ENCODE measurements around the gene ZKSCAN8. TPM values are rescaled to one million over a fixed set of nuclear protein-coding genes. Genes with fewer than 3 reads are reported as not detected.

Gene ZKSCAN8
- total RNA-seq, 1 donor from 2014 or later: 25.1 TPM

GRCh38 chr6:28188111-28188979 is 46.7 kb downstream of the ZKSCAN8 start:
- H3K79me2 ChIP-seq (ENCODE audit: insufficient read depth, low read length): no peaks in the 10 kb centered on the region
- no peak for DNase-seq (ENCODE audit: low read depth)
- H3K27ac Mint-ChIP-seq (ENCODE audit: unreplicated experiment): no peak overlapping the region
- peaks cover 44% of the 10 kb centered on the region for H3K9me3 Mint-ChIP-seq (ENCODE audit: unreplicated experiment)
- no peak overlapping the region for H3K4me3 Mint-ChIP-seq (ENCODE audit: unreplicated experiment)
- no peak overlapping the region for H3K4me3 ChIP-seq (ENCODE audit: insufficient read depth, low read depth, low read length)
- no peaks in the 10 kb centered on the region for H4K20me1 ChIP-seq (ENCODE audit: insufficient read depth, low read length)
- no peaks in the 10 kb centered on the region for H3K4me1 Mint-ChIP-seq (ENCODE audit: low read depth, unreplicated experiment)
- H3K36me3 ChIP-seq (ENCODE audit: insufficient read depth, low read length): no peaks in the 10 kb centered on the region
- TF ChIP-seq, protein P1, sequence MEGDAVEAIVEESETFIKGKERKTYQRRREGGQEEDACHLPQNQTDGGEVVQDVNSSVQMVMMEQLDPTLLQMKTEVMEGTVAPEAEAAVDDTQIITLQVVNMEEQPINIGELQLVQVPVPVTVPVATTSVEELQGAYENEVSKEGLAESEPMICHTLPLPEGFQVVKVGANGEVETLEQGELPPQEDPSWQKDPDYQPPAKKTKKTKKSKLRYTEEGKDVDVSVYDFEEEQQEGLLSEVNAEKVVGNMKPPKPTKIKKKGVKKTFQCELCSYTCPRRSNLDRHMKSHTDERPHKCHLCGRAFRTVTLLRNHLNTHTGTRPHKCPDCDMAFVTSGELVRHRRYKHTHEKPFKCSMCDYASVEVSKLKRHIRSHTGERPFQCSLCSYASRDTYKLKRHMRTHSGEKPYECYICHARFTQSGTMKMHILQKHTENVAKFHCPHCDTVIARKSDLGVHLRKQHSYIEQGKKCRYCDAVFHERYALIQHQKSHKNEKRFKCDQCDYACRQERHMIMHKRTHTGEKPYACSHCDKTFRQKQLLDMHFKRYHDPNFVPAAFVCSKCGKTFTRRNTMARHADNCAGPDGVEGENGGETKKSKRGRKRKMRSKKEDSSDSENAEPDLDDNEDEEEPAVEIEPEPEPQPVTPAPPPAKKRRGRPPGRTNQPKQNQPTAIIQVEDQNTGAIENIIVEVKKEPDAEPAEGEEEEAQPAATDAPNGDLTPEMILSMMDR (IDR thresholded peaks at IDR 0.05; ENCODE audit: insufficient read depth, low read depth, low read length): no peak
- TF ChIP-seq EZH2 (IDR thresholded peaks at IDR 0.05; ENCODE audit: insufficient read depth, low read length): no peak
- H3K4me2 ChIP-seq (ENCODE audit: low read length): no peak overlapping the region
- H3K27me3 Mint-ChIP-seq (ENCODE audit: low read depth, unreplicated experiment): no peaks in the 10 kb centered on the region
- no peak overlapping the region for H3K27ac ChIP-seq (ENCODE audit: low read depth, low read length)
- FAIRE-seq: no peak
- no peak overlapping the region for H3K9ac ChIP-seq (ENCODE audit: low read length)
- H3K27me3 ChIP-seq (ENCODE audit: insufficient read depth, low read length): no peaks in the 10 kb centered on the region
- H2AFZ ChIP-seq (ENCODE audit: low read depth, low read length): no peak overlapping the region
- H3K4me1 ChIP-seq (ENCODE audit: insufficient read depth, low read length): no peaks in the 10 kb centered on the region
- H3K9me3 ChIP-seq (ENCODE audit: insufficient read depth, low read depth, low read length): peaks cover 21% of the 10 kb centered on the region
- H3K36me3 Mint-ChIP-seq (ENCODE audit: low read depth, unreplicated experiment): peaks cover 4% of the 10 kb centered on the region

- H3K79me2 ChIP-seq (ENCODE audit: insufficient read depth, low read length): no peaks in the 10 kb centered on the region
- no peak overlapping the region for H3K4me3 ChIP-seq (ENCODE audit: insufficient read depth, low read depth, low read length)
- H2AFZ ChIP-seq (ENCODE audit: low read depth, low read length): no peak overlapping the region
- Mint-ChIP-seq H3K4me1 (ENCODE audit: low read depth, unreplicated experiment) (no peaks in the 10 kb centered on the region), H3K27me3 (ENCODE audit: low read depth, unreplicated experiment) (peaks cover 39% of the 10 kb centered on the region), H3K36me3 (ENCODE audit: low read depth, unreplicated experiment) (no peaks in the 10 kb centered on the region), H3K4me3 (ENCODE audit: unreplicated experiment) (no peak overlapping the region), H3K9me3 (ENCODE audit: unreplicated experiment) (peaks cover 26% of the 10 kb centered on the region), H3K27ac (ENCODE audit: unreplicated experiment) (no peak overlapping the region)
- H3K9me3 ChIP-seq (ENCODE audit: insufficient read depth, low read depth, low read length): peaks cover 2% of the 10 kb centered on the region
- H3K27me3 ChIP-seq (ENCODE audit: insufficient read depth, low read length): peaks cover 5% of the 10 kb centered on the region
- H3K27ac ChIP-seq (ENCODE audit: low read depth, low read length): no peak overlapping the region
- no peaks in the 10 kb centered on the region for H4K20me1 ChIP-seq (ENCODE audit: insufficient read depth, low read length)
- H3K4me2 ChIP-seq (ENCODE audit: low read length): no peak overlapping the region
- H3K9ac ChIP-seq (ENCODE audit: low read length): no peak overlapping the region
- no peak for TF ChIP-seq EZH2 (IDR thresholded peaks at IDR 0.05; ENCODE audit: insufficient read depth, low read length)
- TF ChIP-seq, protein P1 (IDR thresholded peaks at IDR 0.05; ENCODE audit: insufficient read depth, low read depth, low read length): no peak
- no peaks in the 10 kb centered on the region for H3K4me1 ChIP-seq (ENCODE audit: insufficient read depth, low read length)
- FAIRE-seq (no peak), DNase-seq (ENCODE audit: low read depth) (no peak)
- no peaks in the 10 kb centered on the region for H3K36me3 ChIP-seq (ENCODE audit: insufficient read depth, low read length)
Observed at GRCh38 chr6:28200020-28200419, 58.3 kb downstream of the ZKSCAN8 start.

DNA sequence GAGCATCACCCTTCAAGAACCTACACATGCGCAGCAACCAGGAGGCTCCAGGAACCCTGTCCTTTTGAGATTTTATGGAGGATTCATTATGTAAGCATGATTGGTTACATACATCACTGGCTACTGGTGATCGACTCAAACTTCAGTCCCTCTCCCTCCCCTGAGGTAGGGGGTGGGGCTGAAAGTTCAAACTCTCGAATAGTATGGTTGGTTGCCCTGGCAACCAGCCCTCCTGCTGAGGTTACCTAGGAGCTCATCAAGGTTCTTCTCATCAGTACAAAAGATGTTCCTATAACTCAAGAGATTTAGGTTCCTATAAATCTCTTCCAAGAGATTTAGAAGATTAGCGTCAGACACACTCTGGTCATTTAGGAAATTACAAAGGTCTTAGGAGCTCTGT is 61.5 kb downstream of the ZKSCAN8 start:
- no peaks in the 10 kb centered on the region for H4K20me1 ChIP-seq (ENCODE audit: insufficient read depth, low read length)
- peaks cover 15% of the 10 kb centered on the region for H3K4me1 ChIP-seq (ENCODE audit: insufficient read depth, low read length)
- H3K36me3 ChIP-seq (ENCODE audit: insufficient read depth, low read length): no peaks in the 10 kb centered on the region
- FAIRE-seq (no peak), DNase-seq (ENCODE audit: low read depth) (no peak)
- no peak overlapping the region for H3K4me2 ChIP-seq (ENCODE audit: low read length)
- H3K27ac Mint-ChIP-seq (ENCODE audit: unreplicated experiment): no peak overlapping the region
- peaks cover 65% of the 10 kb centered on the region for H3K27me3 Mint-ChIP-seq (ENCODE audit: low read depth, unreplicated experiment)
- no peak overlapping the region for H2AFZ ChIP-seq (ENCODE audit: low read depth, low read length)
- peaks cover 2% of the 10 kb centered on the region for H3K9me3 ChIP-seq (ENCODE audit: insufficient read depth, low read depth, low read length)
- H3K36me3 Mint-ChIP-seq (ENCODE audit: low read depth, unreplicated experiment): no peaks in the 10 kb centered on the region
- no peak overlapping the region for H3K27ac ChIP-seq (ENCODE audit: low read depth, low read length)
- H3K4me3 Mint-ChIP-seq (ENCODE audit: unreplicated experiment): no peak overlapping the region
- H3K4me1 Mint-ChIP-seq (ENCODE audit: low read depth, unreplicated experiment): peaks cover 5% of the 10 kb centered on the region
- H3K27me3 ChIP-seq (ENCODE audit: insufficient read depth, low read length): peaks cover 32% of the 10 kb centered on the region
- H3K9ac ChIP-seq (ENCODE audit: low read length): no peak overlapping the region
- H3K4me3 ChIP-seq (ENCODE audit: insufficient read depth, low read depth, low read length): no peak overlapping the region
- TF ChIP-seq, protein P1 (IDR thresholded peaks at IDR 0.05; ENCODE audit: insufficient read depth, low read depth, low read length): no peak
- TF ChIP-seq EZH2 (IDR thresholded peaks at IDR 0.05; ENCODE audit: insufficient read depth, low read length): no peak
- H3K79me2 ChIP-seq (ENCODE audit: insufficient read depth, low read length): no peaks in the 10 kb centered on the region
- H3K9me3 Mint-ChIP-seq (ENCODE audit: unreplicated experiment): peaks cover 11% of the 10 kb centered on the region
